Mesendoderm (in vitro differentiated cells): ENCODE results near the gene CHST7. TPM values are rescaled to one million over a fixed set of nuclear protein-coding genes. Genes with fewer than 3 reads are reported as not detected.
A peak's percentile ranks its signal among the peaks of the same experiment; 100 is the strongest.
"Not testable (repeated sequence)": the region's sequence is repeated elsewhere in the genome, so short reads cannot be mapped to it uniquely, and the experiment has no call there.

Experiments used
- DNase-seq: peaks from one replicate; pipeline ENCODE4 v3.0.0; 2013
- H2AK5ac ChIP-seq: 2 replicates; pipeline ENCODE4 v1.6.1; 2013; ENCODE audit warnings: low read length, inconsistent platforms
- H2BK120ac ChIP-seq: 2 replicates; pipeline ENCODE4 v1.6.1; 2013; ENCODE audit warnings: low read depth, mild to moderate bottlenecking, low read length, moderate library complexity, mixed read lengths
- H2BK15ac ChIP-seq: replicated peaks from 2 replicates; pipeline ENCODE4 v1.6.1; 2013; ENCODE audit warnings: low read depth, mild to moderate bottlenecking, moderate library complexity
- H2BK5ac ChIP-seq: 2 replicates; pipeline ENCODE4 v1.6.1; 2013; ENCODE audit warnings: low read length, inconsistent platforms
- H3K18ac ChIP-seq: 2 replicates; pipeline ENCODE4 v1.6.1; 2013; ENCODE audit warnings: mild to moderate bottlenecking, low read length, mixed read lengths
- H3K23ac ChIP-seq: one replicate; pipeline ENCODE4 v1.6.1; 2013; ENCODE audit warnings: low read length
- H3K27ac ChIP-seq: 2 replicates; pipeline ENCODE4 v1.5.1; 2013; ENCODE audit warnings: low read depth, mild to moderate bottlenecking, inconsistent platforms, low read length, moderate library complexity
- H3K27me3 ChIP-seq: 2 replicates; pipeline ENCODE4 v1.6.1; 2013; ENCODE audit warnings: low read length, control low read depth, mild to moderate bottlenecking, inconsistent platforms; ENCODE audit not compliant: insufficient read depth, poor library complexity
- H3K36me3 ChIP-seq: 2 replicates; pipeline ENCODE4 v1.6.1; 2013; ENCODE audit warnings: low read length, inconsistent platforms; ENCODE audit not compliant: control insufficient read depth, insufficient read depth
- H3K4ac ChIP-seq: one replicate; pipeline ENCODE4 v1.6.1; 2013; ENCODE audit warnings: low read depth, mild to moderate bottlenecking, low read length, moderate library complexity
- H3K4me1 ChIP-seq: 2 replicates; pipeline ENCODE4 v1.6.1; 2013; ENCODE audit warnings: low read depth, low read length, inconsistent platforms; ENCODE audit not compliant: control insufficient read depth
- H3K4me2 ChIP-seq: 2 replicates; pipeline ENCODE4 v1.6.1; 2013; ENCODE audit warnings: low read length
- H3K4me3 ChIP-seq: 2 replicates; pipeline ENCODE4 v1.5.1; 2013; ENCODE audit warnings: mild to moderate bottlenecking, low read length
- H3K56ac ChIP-seq: one replicate; pipeline ENCODE4 v1.6.1; 2013; ENCODE audit warnings: low read length
- H3K79me1 ChIP-seq: 2 replicates; pipeline ENCODE4 v1.6.1; 2013; ENCODE audit warnings: low read length, inconsistent platforms
- H3K79me2 ChIP-seq: 2 replicates; pipeline ENCODE4 v1.6.1; 2013; ENCODE audit warnings: mild to moderate bottlenecking, low read length; ENCODE audit not compliant: control insufficient read depth, insufficient read depth
- H3K9ac ChIP-seq: 2 replicates; pipeline ENCODE4 v1.6.1; 2013; ENCODE audit warnings: low read length, inconsistent platforms
- H4K5ac ChIP-seq: one replicate; pipeline ENCODE4 v1.6.1; 2013; ENCODE audit warnings: low read length
- H4K8ac ChIP-seq: one replicate; pipeline ENCODE4 v1.6.1; 2013; ENCODE audit warnings: low read depth, mild to moderate bottlenecking, control low read depth, low read length, moderate library complexity
- WGBS: extraction: QIAGEN DNeasy Blood & Tissue Kit; methylation state at CpG from one replicate; pipeline ENCODE4 v1.1.7; 2013; ENCODE audit warnings: low lambda C conversion rate, missing lambda C conversion rate; ENCODE audit not compliant: insufficient coverage; ENCODE audit errors: extremely low coverage; 5-methylcytosine and 5-hydroxymethylcytosine counted together
- polyA plus RNA-seq, 2 experiments: library from polyadenylated mRNA; stranded (reverse); fragments of 200-250 nt; gene quantifications; one replicate each; pipeline ENCODE4 v1.2.3, GENCODE V29; 2013

The CHST7 gene, protein sequence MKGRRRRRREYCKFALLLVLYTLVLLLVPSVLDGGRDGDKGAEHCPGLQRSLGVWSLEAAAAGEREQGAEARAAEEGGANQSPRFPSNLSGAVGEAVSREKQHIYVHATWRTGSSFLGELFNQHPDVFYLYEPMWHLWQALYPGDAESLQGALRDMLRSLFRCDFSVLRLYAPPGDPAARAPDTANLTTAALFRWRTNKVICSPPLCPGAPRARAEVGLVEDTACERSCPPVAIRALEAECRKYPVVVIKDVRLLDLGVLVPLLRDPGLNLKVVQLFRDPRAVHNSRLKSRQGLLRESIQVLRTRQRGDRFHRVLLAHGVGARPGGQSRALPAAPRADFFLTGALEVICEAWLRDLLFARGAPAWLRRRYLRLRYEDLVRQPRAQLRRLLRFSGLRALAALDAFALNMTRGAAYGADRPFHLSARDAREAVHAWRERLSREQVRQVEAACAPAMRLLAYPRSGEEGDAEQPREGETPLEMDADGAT
- polyA plus RNA-seq (2013, experiment 1 of 2) = 4.0 TPM
- 4.5 TPM for polyA plus RNA-seq (2013, experiment 2 of 2)

DNA sequence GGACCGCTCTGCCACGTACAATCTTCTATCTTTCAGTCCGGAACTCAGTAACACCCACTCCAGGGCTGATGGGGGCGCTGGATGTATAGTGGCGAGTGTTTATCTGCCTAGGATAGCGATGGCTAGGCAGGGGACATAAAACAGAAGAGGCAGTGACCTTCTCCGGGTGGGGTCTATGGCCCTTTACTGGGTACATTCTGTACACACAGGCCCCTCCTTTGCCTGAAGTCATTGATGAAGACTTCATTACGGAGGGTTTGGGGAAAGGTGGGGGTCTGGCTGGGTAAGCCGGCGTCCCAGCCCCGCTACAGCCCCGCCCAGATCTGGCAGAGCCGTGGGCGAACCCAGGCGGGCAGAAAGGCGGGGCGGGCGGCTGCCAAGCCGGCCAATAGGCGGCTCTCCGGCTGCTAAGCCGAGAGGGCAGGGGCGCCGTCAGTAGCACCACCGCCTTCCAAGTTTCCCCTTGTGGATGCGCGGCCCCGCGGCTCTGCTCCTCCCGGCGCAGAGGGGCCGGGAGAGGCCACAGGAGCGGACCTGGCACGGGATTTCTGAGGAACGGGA lies at the start of gene CHST7:
TSS of gene CHST7 (plus strand) at position 435 of the 561 bp plus-strand sequence. CDS start 167 bp downstream, outside the sequence.
- Histone ChIP-seq H3K79me2 (no peaks in the 10 kb centered on the region), H3K4ac (no peak within 1 kb of the TSS), H2BK120ac (no peak within 1 kb of the TSS), H4K5ac (no peak within 1 kb of the TSS), H2AK5ac (no peak within 1 kb of the TSS), H3K4me1 (no peaks in the 10 kb centered on the region), H3K9ac (peak within 1 kb of the TSS; percentile 54), H3K23ac (no peak within 1 kb of the TSS), H3K27me3 (no peaks in the 10 kb centered on the region), H4K8ac (no peak within 1 kb of the TSS), H2BK5ac (no peak within 1 kb of the TSS), H3K18ac (no peak within 1 kb of the TSS), H3K4me3 (peak within 1 kb of the TSS; percentile 32), H3K27ac (peak within 1 kb of the TSS; percentile 17), H2BK15ac (no peak within 1 kb of the TSS), H3K56ac (peak within 1 kb of the TSS; percentile 83), H3K79me1 (no peaks in the 10 kb centered on the region), H3K36me3 (no peaks in the 10 kb centered on the region), H3K4me2 (peak within 1 kb of the TSS; percentile 70)
- WGBS = no CpG with 5 or more reads among the region's 35 CpGs
- peak; percentile 78 for DNase-seq

DNA sequence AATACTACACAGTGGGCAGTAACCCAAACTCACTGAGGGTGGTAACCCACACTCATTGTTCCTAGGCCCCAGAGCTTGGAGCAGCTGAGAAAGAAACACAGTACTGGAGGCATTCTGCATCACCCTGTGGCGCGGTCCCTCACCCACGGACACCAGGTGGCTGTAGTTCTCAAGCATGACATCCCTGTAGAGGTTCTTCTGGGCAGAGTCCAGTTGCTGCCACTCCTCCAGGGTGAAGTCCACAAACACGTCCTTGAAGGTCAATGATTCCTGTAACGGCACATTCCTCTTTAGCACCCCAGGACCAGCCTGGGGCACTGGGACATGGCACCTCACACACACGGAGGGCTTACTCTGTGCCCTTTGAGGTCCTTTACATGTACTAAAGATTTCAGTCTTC lies 44.9 kb upstream of the CHST7 start:
- not testable (repeated sequence) for H4K5ac ChIP-seq, H3K18ac ChIP-seq, H3K9ac ChIP-seq, H3K79me2 ChIP-seq, H4K8ac ChIP-seq, H2AK5ac ChIP-seq, H3K36me3 ChIP-seq, H3K79me1 ChIP-seq, H2BK15ac ChIP-seq, H3K4me1 ChIP-seq, H3K4ac ChIP-seq, H3K27ac ChIP-seq, H2BK120ac ChIP-seq, H3K23ac ChIP-seq, H2BK5ac ChIP-seq, H3K4me2 ChIP-seq, H3K56ac ChIP-seq, DNase-seq, H3K4me3 ChIP-seq, H3K27me3 ChIP-seq
- no CpG with 5 or more reads among the region's 6 CpGs for WGBS

DNA sequence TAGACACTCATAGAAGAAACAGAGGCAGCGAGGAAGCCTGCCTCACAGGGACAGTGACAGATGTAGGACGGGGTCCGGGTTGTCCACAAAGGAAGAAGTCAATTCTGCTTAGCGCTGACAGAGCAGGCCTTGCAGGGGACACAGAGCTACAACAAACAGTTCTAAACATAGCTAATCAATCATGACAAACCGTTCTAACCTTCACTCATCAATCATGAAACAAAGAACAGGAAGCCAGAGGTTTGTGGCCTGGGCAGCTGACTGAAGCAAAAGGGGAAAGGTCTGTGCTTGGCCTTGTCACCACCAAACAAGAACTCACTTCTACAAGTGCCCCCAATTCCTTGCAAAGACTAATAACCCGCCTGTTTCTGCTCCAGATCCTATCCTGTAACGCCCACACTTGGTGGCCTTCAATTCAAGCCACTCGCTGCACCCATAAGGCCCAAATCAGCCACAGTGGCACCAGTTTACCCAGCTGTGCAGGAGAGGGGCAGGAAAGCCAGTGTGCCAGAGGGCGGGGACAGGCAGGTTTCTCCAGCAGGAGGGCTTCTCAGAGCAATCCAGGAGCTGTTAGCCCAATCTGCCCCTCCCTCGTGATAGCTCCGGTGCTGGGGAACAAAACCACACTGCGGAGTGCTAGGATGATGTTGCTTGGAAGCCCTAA lies 43.7 kb upstream of the CHST7 start:
- no CpG with 5 or more reads among the region's 12 CpGs for WGBS
- H3K79me2 ChIP-seq, H2BK120ac ChIP-seq, H3K4me1 ChIP-seq, H3K4me2 ChIP-seq, H2BK5ac ChIP-seq, H3K56ac ChIP-seq, H3K27me3 ChIP-seq, H3K4me3 ChIP-seq, H3K23ac ChIP-seq, H3K9ac ChIP-seq, H3K27ac ChIP-seq, H3K4ac ChIP-seq, H2BK15ac ChIP-seq, H2AK5ac ChIP-seq, H3K36me3 ChIP-seq, H4K8ac ChIP-seq, H3K18ac ChIP-seq, H4K5ac ChIP-seq, H3K79me1 ChIP-seq, DNase-seq: not testable (repeated sequence)

DNA sequence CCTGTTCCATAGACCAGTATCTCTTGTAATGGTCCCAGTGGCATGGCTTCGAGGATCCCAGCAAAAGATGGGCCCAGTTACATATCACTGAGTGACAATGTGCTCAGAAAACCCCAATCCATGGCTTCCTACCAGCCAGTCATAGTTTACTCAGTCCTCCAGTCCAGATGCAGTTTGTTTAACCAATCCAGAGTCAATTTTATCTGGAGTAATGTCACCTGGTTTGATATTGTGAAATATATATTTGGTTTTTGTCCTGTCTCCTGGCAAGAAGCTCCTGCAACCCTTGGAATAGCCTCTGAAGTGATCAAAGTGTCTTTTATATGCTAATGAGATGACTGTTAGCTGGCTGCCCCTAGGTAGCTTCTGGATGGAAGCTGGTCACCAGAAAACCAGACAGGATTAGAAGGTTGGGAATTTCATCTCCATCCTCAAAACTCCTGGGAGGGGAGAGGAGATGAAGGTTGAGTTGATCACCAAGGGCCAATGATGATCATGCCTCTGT lies 43.1 kb upstream of the CHST7 start:
- not testable (repeated sequence) for H3K56ac ChIP-seq, H2BK120ac ChIP-seq, H3K23ac ChIP-seq, H3K4ac ChIP-seq, H3K9ac ChIP-seq, H2AK5ac ChIP-seq, H2BK15ac ChIP-seq, H3K4me2 ChIP-seq, H3K27me3 ChIP-seq, H4K5ac ChIP-seq, H3K36me3 ChIP-seq, H3K4me1 ChIP-seq, H3K27ac ChIP-seq, DNase-seq, H3K79me2 ChIP-seq, H2BK5ac ChIP-seq, H4K8ac ChIP-seq, H3K18ac ChIP-seq, H3K79me1 ChIP-seq, H3K4me3 ChIP-seq
- WGBS = no CpG with 5 or more reads among the region's 1 CpG

DNA sequence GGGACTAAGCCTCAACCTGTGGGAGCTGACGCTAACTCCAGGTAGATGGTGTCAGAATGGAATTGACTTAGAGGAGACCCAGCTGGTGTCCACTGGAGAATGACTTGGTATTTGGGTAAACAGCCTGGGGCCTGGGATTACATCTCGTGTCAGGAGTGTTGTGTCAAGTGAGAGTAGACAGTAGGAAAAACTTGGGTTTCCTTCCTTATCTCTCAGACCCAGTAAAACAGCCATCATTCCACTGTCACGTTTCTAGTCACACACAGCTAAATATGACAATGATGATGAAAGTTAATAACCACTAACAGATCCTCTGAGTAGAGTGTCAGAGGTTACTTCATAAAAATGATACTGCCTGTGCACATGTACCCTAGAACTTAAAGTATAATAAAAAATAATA lies 42.1 kb upstream of the CHST7 start:
- H2BK5ac ChIP-seq = no peak overlapping the region
- H2AK5ac ChIP-seq = no peak overlapping the region
- DNase-seq = no peak
- WGBS = no CpG with 5 or more reads among the region's 3 CpGs
- H2BK120ac ChIP-seq = no peak overlapping the region
- no peak overlapping the region for H2BK15ac ChIP-seq
- H3K79me2 ChIP-seq = no peaks in the 10 kb centered on the region
- no peak overlapping the region for H3K27ac ChIP-seq
- no peaks in the 10 kb centered on the region for H3K79me1 ChIP-seq
- H3K4me3 ChIP-seq = no peak overlapping the region
- H3K18ac ChIP-seq = no peak overlapping the region
- no peaks in the 10 kb centered on the region for H3K27me3 ChIP-seq
- H3K23ac ChIP-seq = no peak overlapping the region
- H3K56ac ChIP-seq = no peak overlapping the region
- no peak overlapping the region for H3K4ac ChIP-seq
- H4K8ac ChIP-seq = no peak overlapping the region
- no peaks in the 10 kb centered on the region for H3K4me1 ChIP-seq
- no peak overlapping the region for H4K5ac ChIP-seq
- no peak overlapping the region for H3K4me2 ChIP-seq
- no peak overlapping the region for H3K9ac ChIP-seq
- no peaks in the 10 kb centered on the region for H3K36me3 ChIP-seq
